ENCODE results near the gene CTIF.
"Not testable (repeated sequence)": the region's sequence is repeated elsewhere in the genome, so short reads cannot be mapped to it uniquely, and the experiment has no call there.

DNA sequence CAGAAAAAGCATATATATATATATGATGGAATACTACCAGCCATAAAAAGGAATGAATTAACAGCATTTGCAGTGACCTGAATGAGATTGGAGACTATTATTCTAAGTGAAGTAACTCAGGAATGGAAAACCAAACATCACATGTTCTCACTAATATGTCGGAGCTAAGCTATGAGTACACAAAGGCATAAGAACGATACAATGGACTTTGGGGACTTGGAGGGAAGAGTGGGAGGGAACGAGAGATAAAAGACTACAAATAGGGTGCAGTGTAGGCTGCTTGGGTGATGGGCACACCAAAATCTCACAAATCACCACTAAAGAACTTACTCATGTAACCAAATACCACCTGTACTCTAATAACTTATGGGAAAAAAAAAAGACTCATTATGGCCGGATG lies 26.3 kb upstream of the CTIF start:
- TF ChIP-seq, protein P1, sequence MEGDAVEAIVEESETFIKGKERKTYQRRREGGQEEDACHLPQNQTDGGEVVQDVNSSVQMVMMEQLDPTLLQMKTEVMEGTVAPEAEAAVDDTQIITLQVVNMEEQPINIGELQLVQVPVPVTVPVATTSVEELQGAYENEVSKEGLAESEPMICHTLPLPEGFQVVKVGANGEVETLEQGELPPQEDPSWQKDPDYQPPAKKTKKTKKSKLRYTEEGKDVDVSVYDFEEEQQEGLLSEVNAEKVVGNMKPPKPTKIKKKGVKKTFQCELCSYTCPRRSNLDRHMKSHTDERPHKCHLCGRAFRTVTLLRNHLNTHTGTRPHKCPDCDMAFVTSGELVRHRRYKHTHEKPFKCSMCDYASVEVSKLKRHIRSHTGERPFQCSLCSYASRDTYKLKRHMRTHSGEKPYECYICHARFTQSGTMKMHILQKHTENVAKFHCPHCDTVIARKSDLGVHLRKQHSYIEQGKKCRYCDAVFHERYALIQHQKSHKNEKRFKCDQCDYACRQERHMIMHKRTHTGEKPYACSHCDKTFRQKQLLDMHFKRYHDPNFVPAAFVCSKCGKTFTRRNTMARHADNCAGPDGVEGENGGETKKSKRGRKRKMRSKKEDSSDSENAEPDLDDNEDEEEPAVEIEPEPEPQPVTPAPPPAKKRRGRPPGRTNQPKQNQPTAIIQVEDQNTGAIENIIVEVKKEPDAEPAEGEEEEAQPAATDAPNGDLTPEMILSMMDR (conservative IDR thresholded peaks at IDR 0.05; ENCODE audit: low read length): not testable (repeated sequence)
- TF ChIP-seq EZH2phosphoT487 (IDR thresholded peaks at IDR 0.05; ENCODE audit: borderline replicate concordance, low read depth, low read length): not testable (repeated sequence)

Measured in OCI-LY7 (cell line).